ENCODE results near the gene MRPL11. TPM values are rescaled to one million over a fixed set of nuclear protein-coding genes. Genes with fewer than 3 reads are reported as not detected.

The MRPL11 gene
- total and polyA plus RNA-seq, 2 donors (not counting 1 experiment from before 2014, with no cell fraction given): 32.7 to 35.7 TPM

GRCh38 chr11:66429983-66430602 lies 8.6 kb downstream of the MRPL11 start:
- Histone ChIP-seq H3K4me3 (replicated peaks in 1 of 4; ENCODE audit: control extremely low read depth in 1 of 4, insufficient read depth in 1 of 4, low read depth in 3 of 4, low read length in 4 of 4) (no peak overlapping the region), H2AFZ (ENCODE audit: low read length) (no peak overlapping the region), H3K4me1 (ENCODE audit: control insufficient read depth, extremely low read depth, insufficient read depth, low read length) (no peaks in the 10 kb centered on the region), H3K27ac (ENCODE audit: insufficient read depth, low read length) (no peak overlapping the region), H3K9ac (ENCODE audit: insufficient read depth, low read length) (no peak overlapping the region), H4K20me1 (ENCODE audit: control insufficient read depth, extremely low read depth, insufficient read depth, low read length) (no peaks in the 10 kb centered on the region), H3K9me3 (ENCODE audit: control insufficient read depth, insufficient read depth, low read depth, low read length) (no peaks in the 10 kb centered on the region), H3K79me2 (ENCODE audit: control insufficient read depth, insufficient read depth, low read length) (no peaks in the 10 kb centered on the region), H3K4me2 (ENCODE audit: extremely low read depth, insufficient read depth, low read length) (no peak overlapping the region), H3K27me3 (ENCODE audit: control insufficient read depth, insufficient read depth, low read length) (no peaks in the 10 kb centered on the region), H3K36me3 (ENCODE audit: control insufficient read depth, insufficient read depth, low read length) (peaks cover under 1% of the 10 kb centered on the region)
- TF ChIP-seq EZH2 (IDR thresholded peaks at IDR 0.05; ENCODE audit: low read length, missing control alignments) (no peak), CTCF (conservative IDR thresholded peaks at IDR 0.05 in 1 of 2, IDR thresholded peaks at IDR 0.05 in 1 of 2; ENCODE audit: low read depth in 1 of 2, low read length in 2 of 2) (peak; percentile 77 to 88)
- DNase-seq (ENCODE audit: low read depth in 2 of 2): peak; percentile 49 to 77

- no peak for TF ChIP-seq CTCF (conservative IDR thresholded peaks at IDR 0.05 in 1 of 2, IDR thresholded peaks at IDR 0.05 in 1 of 2; ENCODE audit: low read depth in 1 of 2, low read length in 2 of 2)
- no peak for TF ChIP-seq EZH2 (IDR thresholded peaks at IDR 0.05; ENCODE audit: low read length, missing control alignments)
- DNase-seq (ENCODE audit: low read depth in 2 of 2): no peak
- Histone ChIP-seq H3K79me2 (ENCODE audit: control insufficient read depth, insufficient read depth, low read length) (no peaks in the 10 kb centered on the region), H4K20me1 (ENCODE audit: control insufficient read depth, extremely low read depth, insufficient read depth, low read length) (no peaks in the 10 kb centered on the region), H3K9ac (ENCODE audit: insufficient read depth, low read length) (no peak overlapping the region), H3K4me3 (replicated peaks in 1 of 4; ENCODE audit: control extremely low read depth in 1 of 4, insufficient read depth in 1 of 4, low read depth in 3 of 4, low read length in 4 of 4) (no peak overlapping the region), H3K36me3 (ENCODE audit: control insufficient read depth, insufficient read depth, low read length) (no peaks in the 10 kb centered on the region), H3K27ac (ENCODE audit: insufficient read depth, low read length) (no peak overlapping the region), H3K27me3 (ENCODE audit: control insufficient read depth, insufficient read depth, low read length) (no peaks in the 10 kb centered on the region), H3K4me2 (ENCODE audit: extremely low read depth, insufficient read depth, low read length) (no peak overlapping the region), H3K4me1 (ENCODE audit: control insufficient read depth, extremely low read depth, insufficient read depth, low read length) (no peaks in the 10 kb centered on the region), H3K9me3 (ENCODE audit: control insufficient read depth, insufficient read depth, low read depth, low read length) (no peaks in the 10 kb centered on the region), H2AFZ (ENCODE audit: low read length) (no peak overlapping the region)
These were observed 9.7 kb downstream of the MRPL11 start for GRCh38 chr11:66428933-66429332.

GRCh38 chr11:66426314-66426713 lies 12.3 kb downstream of the MRPL11 start:
- TF ChIP-seq CTCF (conservative IDR thresholded peaks at IDR 0.05 in 1 of 2, IDR thresholded peaks at IDR 0.05 in 1 of 2; ENCODE audit: low read depth in 1 of 2, low read length in 2 of 2): no peak
- TF ChIP-seq EZH2 (IDR thresholded peaks at IDR 0.05; ENCODE audit: low read length, missing control alignments): no peak
- Histone ChIP-seq H3K4me3 (replicated peaks in 1 of 4; ENCODE audit: control extremely low read depth in 1 of 4, insufficient read depth in 1 of 4, low read depth in 3 of 4, low read length in 4 of 4) (no peak overlapping the region), H3K9me3 (ENCODE audit: control insufficient read depth, insufficient read depth, low read depth, low read length) (no peaks in the 10 kb centered on the region), H3K36me3 (ENCODE audit: control insufficient read depth, insufficient read depth, low read length) (no peaks in the 10 kb centered on the region), H3K4me1 (ENCODE audit: control insufficient read depth, extremely low read depth, insufficient read depth, low read length) (no peaks in the 10 kb centered on the region), H3K79me2 (ENCODE audit: control insufficient read depth, insufficient read depth, low read length) (no peaks in the 10 kb centered on the region), H3K9ac (ENCODE audit: insufficient read depth, low read length) (no peak overlapping the region), H3K27me3 (ENCODE audit: control insufficient read depth, insufficient read depth, low read length) (no peaks in the 10 kb centered on the region), H3K27ac (ENCODE audit: insufficient read depth, low read length) (no peak overlapping the region), H4K20me1 (ENCODE audit: control insufficient read depth, extremely low read depth, insufficient read depth, low read length) (no peaks in the 10 kb centered on the region), H2AFZ (ENCODE audit: low read length) (no peak overlapping the region), H3K4me2 (ENCODE audit: extremely low read depth, insufficient read depth, low read length) (no peak overlapping the region)
- DNase-seq (ENCODE audit: low read depth in 2 of 2): no peak

Measured in fibroblast of lung (primary cell).